Heart right ventricle (tissue), 16 donors: ENCODE results near the gene MRPS17. TPM values are rescaled to one million over a fixed set of nuclear protein-coding genes. Genes with fewer than 3 reads are reported as not detected.
A peak's percentile ranks its signal among the peaks of the same experiment; 100 is the strongest.
"Not testable (repeated sequence)": the region's sequence is repeated elsewhere in the genome, so short reads cannot be mapped to it uniquely, and the experiment has no call there.

Source experiments
- ATAC-seq, 8 donors: fragments of 200-7000 bp; cut with Tn5 transposase; one replicate each; pipeline ENCODE4 v1.9.1; 2020; ENCODE audit warnings: mild to moderate bottlenecking in 8 of 8, moderate library complexity in 8 of 8, moderate number of reproducible peaks in 1 of 8
- DNase-seq, 2 donors: peaks; one replicate each; pipeline ENCODE4 v3.0.0-alpha.2; 2020
- H3K27ac ChIP-seq, 10 donors: fragments of 200-600 bp; sonication (generic) in 2 of 10; one replicate each; pipeline versions ENCODE4 v1.5.0 to v1.8.0; 2020 to 2022; ENCODE audit warnings: mild to moderate bottlenecking in 3 of 10
- H3K27me3 ChIP-seq, 7 donors: fragments of 200-600 bp; one replicate each; pipeline ENCODE4 v1.8.0; 2021 to 2022; ENCODE audit warnings: mild to moderate bottlenecking in 2 of 7
- H3K36me3 ChIP-seq, 9 donors: fragments of 200-600 bp; sonication (generic) in 1 of 9; one replicate each; pipeline versions ENCODE4 v1.5.0 to v1.8.0; 2020 to 2022; ENCODE audit warnings: mild to moderate bottlenecking in 2 of 9
- H3K4me1 ChIP-seq, 9 donors: fragments of 200-600 bp; sonication (generic) in 1 of 9; one replicate each; pipeline versions ENCODE4 v1.5.0 to v1.8.0; 2020 to 2022; ENCODE audit warnings: mild to moderate bottlenecking in 4 of 9
- H3K4me3 ChIP-seq, 10 donors: fragments of 200-600 bp; sonication (generic) in 2 of 10; one replicate each; pipeline versions ENCODE4 v1.5.0 to v1.8.0; 2020 to 2022; ENCODE audit warnings: mild to moderate bottlenecking in 7 of 10, moderate library complexity in 2 of 10
- H3K9me3 ChIP-seq, 11 donors: fragments of 200-600 bp in 10 of 11; sonication (generic) in 2 of 11; one replicate each; pipeline versions ENCODE4 v1.5.0 to v1.8.0; 2013 to 2022; ENCODE audit warnings: mild to moderate bottlenecking in 2 of 11, control low read depth in 1 of 11, moderate library complexity in 1 of 11
- WGBS, 2 donors: extraction: QIAGEN DNeasy Blood & Tissue Kit; methylation state at CpG; one replicate each; pipeline ENCODE4 v1.1.7; 2013; ENCODE audit warnings: inconsistent platforms in 1 of 2; 5-methylcytosine and 5-hydroxymethylcytosine counted together
- intact Hi-C, 10 donors: fragments of 100-400 bp; cut with DNase I; formaldehyde crosslinking; loops; one replicate each; pipeline versions ENCODE4 v1.11.1 to v1.14.2; 2022
- polyA plus RNA-seq, 2 donors: library from polyadenylated mRNA; stranded (reverse); fragments of 200-250 nt; gene quantifications; one replicate each; pipeline ENCODE4 v1.2.3, GENCODE V29; 2013
- total RNA-seq, 10 donors: library from RNA; stranded (reverse); fragmentation: NEBNext Ultra II Directional in 3 of 10; extraction: Animal tissue kit (Norgen Biotek cat#: 25700) in 3 of 10; gene quantifications; one replicate each; pipeline versions ENCODE4 v1.2.1 to v1.2.4, GENCODE V29; 2021 to 2023
- TF ChIP-seq, protein P1 (sequence below), 9 donors: fragments of 200-600 bp; sonication (generic) in 2 of 9; IDR thresholded peaks; one replicate each; pipeline versions ENCODE4 v1.5.0 to v1.8.0; 2021 to 2022; ENCODE audit warnings: antibody characterized with exemption in 9 of 9, mild to moderate bottlenecking in 5 of 9, moderate library complexity in 1 of 9
- donor health status: Arrhythmogenic right ventricular cardiomyopathy.
- donor health status: ischemic (EF 13 %, LVEDD 7.1; RV severe dilation, severe dysfunction).
- donor health status: healthy with polysubstance abuse.
- donor health status: DM: no; HTN: yes; CAD: no.
- donor health status: DM: no; HTN: no; CAD: no.
- donor health status: ischemic (EF 25% LVEDD 6.9; RV normal size, moderate dysfunction).
- donor health status: ischemic (EF 25% LVEDD 5.7; RV mildly dilated, moderate dysfunction).
- donor health status: healthy.
- donor health status: DM: yes; HTN: yes; CAD: no.
- donor health status: Ischemic cardiomyopathy.
- donor health status: ischemic (EF 35%, LVEDD 5.7; RV mildly dilated, moderate dysfunction).
- donor health status: nonischemic (EF 11% LVEDD 7.7; RV severe dilation, severe dysfunction).
- donor health status: DM: yes; HTN: yes; CAD: no.
- donor health status: PGD.
- donor health status: ischemic (EF 29% LVEDD 5.4; RV normal size, mild dysfunction).
- donor health status: nonischemic (EF 23%, LVEDD 6.1; RV moderate dilation, normal function).

The MRPS17 gene
- total and polyA plus RNA-seq, 12 donors = 15.9 to 23.6 (median 17.6) TPM

DNA sequence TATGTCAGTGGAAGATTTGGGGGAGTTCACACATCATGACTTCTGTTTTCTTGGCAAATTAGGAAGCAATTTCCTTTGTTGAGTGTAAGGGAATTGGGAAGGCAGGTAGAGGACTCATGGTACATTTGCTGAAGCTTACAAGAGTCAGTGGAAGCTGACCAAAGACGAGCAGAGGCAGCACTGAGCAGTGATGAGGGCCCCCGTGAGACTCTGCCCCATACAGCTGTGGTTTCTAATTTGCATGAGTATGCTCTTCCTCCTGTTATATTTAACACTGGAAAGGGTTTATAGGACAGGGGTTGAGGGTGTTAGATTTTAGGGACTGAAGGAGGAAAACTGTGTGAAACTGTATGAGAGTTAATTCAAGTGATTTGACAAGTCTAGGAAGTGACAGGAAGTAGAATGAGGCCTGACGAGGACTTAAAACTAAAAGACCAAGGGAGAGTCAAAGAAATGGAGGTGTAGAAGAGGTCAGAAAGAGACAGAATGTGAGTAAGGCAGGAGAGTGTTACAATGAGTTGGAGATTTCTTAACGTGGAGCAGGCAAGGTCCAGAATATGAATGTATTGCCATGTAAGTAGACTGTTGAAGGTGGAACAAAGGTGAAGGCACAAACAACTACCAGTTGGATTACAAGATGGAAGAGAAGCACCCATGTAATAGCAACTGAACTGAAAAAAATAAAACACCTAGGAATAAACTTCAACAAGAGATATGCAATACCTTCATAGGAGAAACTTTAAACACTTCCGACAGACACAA is 23.5 kb upstream of the MRPS17 start:
- Histone ChIP-seq H3K36me3 (peaks cover 0 to 74% (median 13%) of the 10 kb centered on the region in 9 donors), H3K4me1 (no peaks in the 10 kb centered on the region), H3K4me3 (no peak overlapping the region), H3K27ac (no peak overlapping the region), H3K27me3 (no peaks in the 10 kb centered on the region), H3K9me3 (peaks cover 0 to 18% (median 0%) of the 10 kb centered on the region in 11 donors)
- no peak for ATAC-seq
- TF ChIP-seq, protein P1, sequence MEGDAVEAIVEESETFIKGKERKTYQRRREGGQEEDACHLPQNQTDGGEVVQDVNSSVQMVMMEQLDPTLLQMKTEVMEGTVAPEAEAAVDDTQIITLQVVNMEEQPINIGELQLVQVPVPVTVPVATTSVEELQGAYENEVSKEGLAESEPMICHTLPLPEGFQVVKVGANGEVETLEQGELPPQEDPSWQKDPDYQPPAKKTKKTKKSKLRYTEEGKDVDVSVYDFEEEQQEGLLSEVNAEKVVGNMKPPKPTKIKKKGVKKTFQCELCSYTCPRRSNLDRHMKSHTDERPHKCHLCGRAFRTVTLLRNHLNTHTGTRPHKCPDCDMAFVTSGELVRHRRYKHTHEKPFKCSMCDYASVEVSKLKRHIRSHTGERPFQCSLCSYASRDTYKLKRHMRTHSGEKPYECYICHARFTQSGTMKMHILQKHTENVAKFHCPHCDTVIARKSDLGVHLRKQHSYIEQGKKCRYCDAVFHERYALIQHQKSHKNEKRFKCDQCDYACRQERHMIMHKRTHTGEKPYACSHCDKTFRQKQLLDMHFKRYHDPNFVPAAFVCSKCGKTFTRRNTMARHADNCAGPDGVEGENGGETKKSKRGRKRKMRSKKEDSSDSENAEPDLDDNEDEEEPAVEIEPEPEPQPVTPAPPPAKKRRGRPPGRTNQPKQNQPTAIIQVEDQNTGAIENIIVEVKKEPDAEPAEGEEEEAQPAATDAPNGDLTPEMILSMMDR (IDR thresholded peaks at IDR 0.05) = no peak
- WGBS, 2 donors = 93 to 95% methylated on average over 5 of the region's 5 CpGs
- DNase-seq = no peak
- intact Hi-C loops = no loop called here

DNA sequence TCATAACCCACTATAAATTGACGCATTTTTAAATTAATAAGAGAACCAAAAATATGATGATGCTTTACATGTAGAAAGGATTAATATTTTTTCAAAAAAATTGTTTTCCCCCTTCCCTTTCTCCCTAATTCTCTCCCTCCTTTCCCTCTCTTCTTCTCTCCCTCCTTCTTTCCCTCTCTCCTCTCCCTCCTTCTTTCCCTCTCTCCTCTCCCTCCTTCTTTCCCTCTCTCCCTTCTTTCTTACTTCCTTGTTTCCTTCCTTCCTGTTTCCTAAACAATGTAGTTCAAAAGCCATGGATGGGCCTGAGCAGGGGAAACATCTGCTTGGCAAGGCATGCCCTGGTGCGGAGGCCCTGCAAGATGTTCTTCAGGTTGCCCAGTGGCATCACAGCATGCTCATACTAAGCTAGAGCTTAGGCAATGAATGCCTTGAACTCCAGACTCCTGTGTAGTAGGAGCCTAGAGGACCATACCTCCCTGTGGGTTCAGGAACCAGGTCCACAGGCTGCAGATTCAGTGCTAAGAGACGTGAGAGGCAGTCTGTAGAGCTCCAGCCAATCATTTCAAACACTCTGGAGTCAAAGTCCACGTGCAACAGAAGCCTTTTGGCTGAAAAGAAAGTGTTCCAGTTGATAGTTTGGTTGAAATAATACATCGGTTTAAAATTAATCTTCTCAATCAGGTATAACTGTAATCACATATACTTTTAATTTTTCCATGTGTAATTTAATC is 20.1 kb upstream of the MRPS17 start:
- ATAC-seq = no peak
- intact Hi-C loops = no loop called here

DNA sequence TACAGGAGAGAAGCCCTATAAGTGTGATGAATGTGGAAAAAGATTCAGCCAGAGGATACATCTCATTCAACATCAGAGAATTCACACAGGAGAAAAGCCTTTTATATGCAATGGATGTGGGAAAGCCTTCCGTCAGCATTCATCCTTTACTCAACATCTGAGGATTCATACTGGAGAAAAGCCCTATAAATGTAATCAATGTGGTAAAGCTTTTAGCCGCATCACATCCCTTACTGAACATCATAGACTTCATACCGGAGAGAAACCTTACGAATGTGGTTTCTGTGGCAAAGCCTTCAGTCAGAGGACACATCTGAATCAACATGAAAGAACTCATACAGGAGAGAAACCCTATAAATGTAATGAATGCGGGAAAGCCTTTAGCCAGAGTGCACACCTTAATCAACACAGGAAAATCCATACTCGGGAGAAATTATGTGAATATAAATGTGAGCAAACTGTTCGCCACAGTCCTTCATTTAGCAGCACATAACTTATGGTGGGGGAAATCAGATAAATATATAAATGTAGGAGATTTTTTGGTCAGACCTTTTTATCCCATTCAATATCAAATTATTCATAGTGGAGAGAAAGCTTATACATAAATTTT is 12.1 kb upstream of the MRPS17 start:
- H3K9me3 ChIP-seq = peaks cover 3 to 97% (median 55%) of the 10 kb centered on the region in 11 donors
- no peak for ATAC-seq
- H3K27me3 ChIP-seq = no peaks in the 10 kb centered on the region
- H3K36me3 ChIP-seq = peaks cover 0 to 66% (median 0%) of the 10 kb centered on the region in 9 donors
- no peaks in the 10 kb centered on the region for H3K4me1 ChIP-seq
- H3K27ac ChIP-seq = no peak overlapping the region
- TF ChIP-seq, protein P1 (IDR thresholded peaks at IDR 0.05) = no peak
- 92% methylated on average over 7 of the region's 7 CpGs for WGBS, 2 donors
- no peak for DNase-seq
- H3K4me3 ChIP-seq = no peak overlapping the region
- intact Hi-C loops = no loop called here

More for the DNA sequence above, 20.1 kb upstream of the MRPS17 start:
- Histone ChIP-seq H3K4me3 (no peak overlapping the region), H3K9me3 (peaks cover 0 to 51% (median 7%) of the 10 kb centered on the region in 11 donors), H3K27me3 (no peaks in the 10 kb centered on the region), H3K36me3 (peaks cover 0 to 68% (median 0%) of the 10 kb centered on the region in 9 donors), H3K4me1 (no peaks in the 10 kb centered on the region), H3K27ac (no peak overlapping the region)
- 83 to 86% methylated on average over 5 of the region's 5 CpGs for WGBS, 2 donors
- TF ChIP-seq, protein P1 (IDR thresholded peaks at IDR 0.05) = no peak
- no peak for DNase-seq

DNA sequence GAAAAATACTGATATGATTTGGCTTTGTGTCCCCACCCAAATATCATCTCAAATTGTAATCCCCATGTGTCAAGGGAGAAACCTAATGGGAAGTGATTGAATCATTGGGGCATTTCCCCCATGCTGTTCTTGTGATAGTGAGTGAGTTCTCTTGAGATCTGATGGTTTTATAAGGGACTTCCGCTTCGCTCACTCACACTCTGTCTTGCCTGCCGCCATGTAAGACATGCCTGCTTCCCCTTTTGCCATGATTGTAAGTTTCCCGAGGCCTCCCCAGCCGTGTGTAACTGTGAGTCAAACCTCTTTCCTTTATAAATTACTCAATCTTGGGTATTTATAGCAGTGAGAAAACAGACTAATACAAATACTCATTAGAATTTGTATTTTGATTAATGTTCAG is 5.1 kb upstream of the MRPS17 start:
- WGBS, 2 donors = 91 to 92% methylated on average over 5 of the region's 5 CpGs
- H3K4me3 ChIP-seq = no peak overlapping the region
- peaks cover 0 to 39% (median 8%) of the 10 kb centered on the region in 11 donors for H3K9me3 ChIP-seq
- TF ChIP-seq, protein P1 (IDR thresholded peaks at IDR 0.05) = no peak
- intact Hi-C loops = no loop called here
- ATAC-seq = no peak
- no peaks in the 10 kb centered on the region for H3K4me1 ChIP-seq
- H3K36me3 ChIP-seq = peaks cover 0 to 14% (median 0%) of the 10 kb centered on the region in 9 donors
- H3K27me3 ChIP-seq = no peaks in the 10 kb centered on the region
- DNase-seq = no peak
- H3K27ac ChIP-seq = no peak overlapping the region

DNA sequence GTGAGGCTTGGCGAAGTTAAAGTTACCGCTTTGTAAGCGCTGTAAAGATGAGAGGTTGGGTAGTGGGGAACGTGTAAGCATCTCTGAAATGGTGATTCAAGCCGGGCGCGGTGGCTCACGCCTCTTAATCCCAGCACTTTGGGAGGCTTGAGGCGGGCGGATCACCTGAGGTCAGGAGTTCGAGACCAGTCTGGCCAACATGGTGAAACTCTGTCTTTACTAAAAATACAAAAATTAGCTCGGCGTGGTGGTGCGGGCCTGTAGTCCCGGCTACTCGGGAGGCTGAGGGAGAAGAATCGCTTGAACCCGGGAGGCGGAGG is 635 bp downstream of the MRPS17 start:
- Histone ChIP-seq H3K4me3 (peak overlapping the region; percentile 53 to 97 (median 78)), H3K27ac (peak overlapping the region in 9 of 10 donors; percentile 66 to 87 (median 79)), H3K36me3 (peaks cover 0 to 40% (median 10%) of the 10 kb centered on the region in 9 donors), H3K4me1 (peaks cover 0 to 14% (median 10%) of the 10 kb centered on the region in 9 donors)
- H3K9me3 ChIP-seq, H3K27me3 ChIP-seq, DNase-seq, intact Hi-C loops: not testable (repeated sequence)
- ATAC-seq = peak in 2 of 8 donors; percentile 11 to 20
- WGBS, 2 donors = 33 to 39% methylated on average over 19 of the region's 19 CpGs
